Measurements from ENCODE around the gene ASS1.

ASS1 gene

DNA sequence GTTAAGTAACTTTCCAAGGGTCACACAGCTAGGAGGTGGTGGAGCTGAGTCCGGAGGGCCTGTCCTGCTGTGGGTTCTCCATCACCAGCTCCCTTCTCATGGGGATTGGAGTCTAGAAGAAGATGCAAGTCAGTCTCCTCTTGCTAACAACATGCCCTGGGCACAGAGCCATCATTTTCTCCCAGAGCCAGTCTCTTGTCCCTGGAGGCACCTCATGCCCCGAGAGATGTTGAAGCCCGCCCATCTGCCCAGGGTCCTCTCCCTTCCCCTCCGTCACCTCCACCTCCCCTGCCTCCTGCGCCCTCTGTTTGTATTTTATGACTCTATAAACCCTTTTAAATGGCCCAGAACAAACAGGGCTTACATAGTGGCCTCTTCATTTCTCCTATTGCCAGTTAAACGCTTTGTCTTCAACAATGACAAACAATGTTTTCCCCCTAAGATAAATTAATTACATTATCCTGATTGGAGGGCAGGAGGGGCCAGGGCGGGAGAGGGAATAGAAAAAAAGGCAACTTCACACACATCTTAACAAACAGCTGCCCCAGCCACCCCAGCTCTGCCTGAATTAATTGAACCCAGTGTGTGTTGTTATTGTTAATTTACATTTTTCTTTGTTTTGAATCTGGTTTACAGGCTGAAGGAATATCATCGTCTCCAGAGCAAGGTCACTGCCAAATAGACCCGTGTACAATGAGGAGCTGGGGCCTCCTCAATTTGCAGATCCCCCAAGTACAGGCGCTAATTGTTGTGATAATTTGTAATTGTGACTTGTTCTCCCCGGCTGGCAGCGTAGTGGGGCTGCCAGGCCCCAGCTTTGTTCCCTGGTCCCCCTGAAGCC, 55.8 kb downstream of the ASS1 start (continued):
- TF ChIP-seq, protein P1, sequence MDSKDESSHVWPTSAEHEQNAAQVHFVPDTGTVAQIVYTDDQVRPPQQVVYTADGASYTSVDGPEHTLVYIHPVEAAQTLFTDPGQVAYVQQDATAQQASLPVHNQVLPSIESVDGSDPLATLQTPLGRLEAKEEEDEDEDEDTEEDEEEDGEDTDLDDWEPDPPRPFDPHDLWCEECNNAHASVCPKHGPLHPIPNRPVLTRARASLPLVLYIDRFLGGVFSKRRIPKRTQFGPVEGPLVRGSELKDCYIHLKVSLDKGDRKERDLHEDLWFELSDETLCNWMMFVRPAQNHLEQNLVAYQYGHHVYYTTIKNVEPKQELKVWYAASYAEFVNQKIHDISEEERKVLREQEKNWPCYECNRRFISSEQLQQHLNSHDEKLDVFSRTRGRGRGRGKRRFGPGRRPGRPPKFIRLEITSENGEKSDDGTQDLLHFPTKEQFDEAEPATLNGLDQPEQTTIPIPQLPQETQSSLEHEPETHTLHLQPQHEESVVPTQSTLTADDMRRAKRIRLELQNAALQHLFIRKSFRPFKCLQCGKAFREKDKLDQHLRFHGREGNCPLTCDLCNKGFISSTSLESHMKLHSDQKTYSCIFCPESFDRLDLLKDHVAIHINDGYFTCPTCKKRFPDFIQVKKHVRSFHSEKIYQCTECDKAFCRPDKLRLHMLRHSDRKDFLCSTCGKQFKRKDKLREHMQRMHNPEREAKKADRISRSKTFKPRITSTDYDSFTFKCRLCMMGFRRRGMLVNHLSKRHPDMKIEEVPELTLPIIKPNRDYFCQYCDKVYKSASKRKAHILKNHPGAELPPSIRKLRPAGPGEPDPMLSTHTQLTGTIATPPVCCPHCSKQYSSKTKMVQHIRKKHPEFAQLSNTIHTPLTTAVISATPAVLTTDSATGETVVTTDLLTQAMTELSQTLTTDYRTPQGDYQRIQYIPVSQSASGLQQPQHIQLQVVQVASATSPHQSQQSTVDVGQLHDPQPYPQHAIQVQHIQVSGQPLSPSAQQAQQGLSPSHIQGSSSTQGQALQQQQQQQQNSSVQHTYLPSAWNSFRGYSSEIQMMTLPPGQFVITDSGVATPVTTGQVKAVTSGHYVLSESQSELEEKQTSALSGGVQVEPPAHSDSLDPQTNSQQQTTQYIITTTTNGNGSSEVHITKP (tag by site-specific recombination; IDR thresholded peaks at IDR 0.05), result no peak
- TF ChIP-seq SCRT1 (tag by site-specific recombination; IDR thresholded peaks at IDR 0.05; ENCODE audit: borderline replicate concordance) (no peak), ZNF121 (tag by site-specific recombination; IDR thresholded peaks at IDR 0.05) (no peak), SP7 (tag by site-specific recombination; IDR thresholded peaks at IDR 0.05) (peak; percentile 51), MYNN (tag by site-specific recombination; IDR thresholded peaks at IDR 0.05; ENCODE audit: borderline replicate concordance) (no peak), ZFP41 (tag by site-specific recombination; IDR thresholded peaks at IDR 0.05; ENCODE audit: borderline replicate concordance) (no peak), ZNF157 (tag by site-specific recombination; IDR thresholded peaks at IDR 0.05) (no peak), ZNF792 (tag by site-specific recombination; IDR thresholded peaks at IDR 0.05) (no peak), HOXC10 (CRISPR knock-in tag; IDR thresholded peaks at IDR 0.05) (no peak), ZNF23 (tag by site-specific recombination; IDR thresholded peaks at IDR 0.05; ENCODE audit: borderline replicate concordance) (no peak), ZNF549 (tag by site-specific recombination; IDR thresholded peaks at IDR 0.05) (no peak), RBAK (tag by site-specific recombination; IDR thresholded peaks at IDR 0.05) (no peak), ZNF558 (tag by site-specific recombination; IDR thresholded peaks at IDR 0.05) (no peak), FEZF1 (tag by site-specific recombination; IDR thresholded peaks at IDR 0.05) (peak; percentile 79), ZNF626 (tag by site-specific recombination; IDR thresholded peaks at IDR 0.05) (no peak), SETDB1 (IDR thresholded peaks at IDR 0.05; ENCODE audit: insufficient read length, low read length) (no peak), ZNF16 (tag by site-specific recombination; IDR thresholded peaks at IDR 0.05; ENCODE audit: low read depth) (no peak)
- TF ChIP-seq, protein P2, sequence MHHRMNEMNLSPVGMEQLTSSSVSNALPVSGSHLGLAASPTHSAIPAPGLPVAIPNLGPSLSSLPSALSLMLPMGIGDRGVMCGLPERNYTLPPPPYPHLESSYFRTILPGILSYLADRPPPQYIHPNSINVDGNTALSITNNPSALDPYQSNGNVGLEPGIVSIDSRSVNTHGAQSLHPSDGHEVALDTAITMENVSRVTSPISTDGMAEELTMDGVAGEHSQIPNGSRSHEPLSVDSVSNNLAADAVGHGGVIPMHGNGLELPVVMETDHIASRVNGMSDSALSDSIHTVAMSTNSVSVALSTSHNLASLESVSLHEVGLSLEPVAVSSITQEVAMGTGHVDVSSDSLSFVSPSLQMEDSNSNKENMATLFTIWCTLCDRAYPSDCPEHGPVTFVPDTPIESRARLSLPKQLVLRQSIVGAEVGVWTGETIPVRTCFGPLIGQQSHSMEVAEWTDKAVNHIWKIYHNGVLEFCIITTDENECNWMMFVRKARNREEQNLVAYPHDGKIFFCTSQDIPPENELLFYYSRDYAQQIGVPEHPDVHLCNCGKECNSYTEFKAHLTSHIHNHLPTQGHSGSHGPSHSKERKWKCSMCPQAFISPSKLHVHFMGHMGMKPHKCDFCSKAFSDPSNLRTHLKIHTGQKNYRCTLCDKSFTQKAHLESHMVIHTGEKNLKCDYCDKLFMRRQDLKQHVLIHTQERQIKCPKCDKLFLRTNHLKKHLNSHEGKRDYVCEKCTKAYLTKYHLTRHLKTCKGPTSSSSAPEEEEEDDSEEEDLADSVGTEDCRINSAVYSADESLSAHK (tag by site-specific recombination; IDR thresholded peaks at IDR 0.05), result peak; percentile 73

DNA sequence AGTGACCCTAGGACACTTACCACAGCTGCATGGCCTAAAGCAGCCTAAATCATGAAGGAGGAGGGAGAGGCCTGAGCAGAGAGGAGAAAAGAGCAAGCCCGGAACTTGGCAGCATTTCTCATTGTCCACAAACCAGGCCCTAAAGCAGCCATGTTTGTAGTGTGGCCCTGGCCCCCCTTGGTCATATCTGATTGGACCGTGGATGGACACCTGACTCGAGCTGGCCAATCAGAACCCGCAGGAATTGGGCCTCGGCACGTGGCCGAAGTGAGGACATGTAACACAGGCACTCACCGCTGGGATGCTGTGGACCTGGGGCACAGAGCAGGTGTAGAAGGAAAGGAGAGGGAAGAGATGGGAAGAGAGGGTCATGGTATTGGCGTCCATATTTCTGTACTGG, 56.9 kb downstream of the ASS1 start:
- peaks cover 4% of the 10 kb centered on the region; the same call in 1 of the 2 replicates for H3K4me1 ChIP-seq (ENCODE audit: control insufficient read depth, insufficient read depth, low read length)
- H3K27ac ChIP-seq (ENCODE audit: extremely low read depth, low read depth, low read length), result no peak overlapping the region
- CTCF ChIA-PET, result interaction anchor here (0.7 to 1.0 kb wide), 2 partner anchors 42 to 184 kb away, joined by 3 read pairs; no protein-coding TSS in a partner anchor
- no peaks in the 10 kb centered on the region for H3K9me3 ChIP-seq (ENCODE audit: control insufficient read depth, insufficient read depth, low read depth, low read length)
- POLR2A ChIA-PET, result interaction anchor here (1.1 to 1.3 kb wide), 2 partner anchors 78 to 92 kb away, joined by 3 to 7 read pairs; partner anchors contain the start of gene FUBP3
- H3K36me3 ChIP-seq (ENCODE audit: control insufficient read depth in 2 of 2, insufficient read depth in 1 of 2, low read length in 2 of 2), result peaks cover 0 to 8% of the 10 kb centered on the region in 2 experiments; a peak in 1 of 3 replicates
- no peak overlapping the region for H3K4me3 ChIP-seq (ENCODE audit: low read depth, low read length)
- TF ChIP-seq ZNF561 (tag by site-specific recombination; IDR thresholded peaks at IDR 0.05; ENCODE audit: borderline replicate concordance) (no peak), KLF7 (tag by site-specific recombination; IDR thresholded peaks at IDR 0.05; ENCODE audit: borderline replicate concordance) (no peak), ZNF629 (tag by site-specific recombination; IDR thresholded peaks at IDR 0.05) (no peak), BCL11A (tag by site-specific recombination; IDR thresholded peaks at IDR 0.05; ENCODE audit: low read depth) (no peak), ZNF169 (tag by site-specific recombination; IDR thresholded peaks at IDR 0.05) (no peak), SCRT1 (tag by site-specific recombination; IDR thresholded peaks at IDR 0.05; ENCODE audit: borderline replicate concordance) (no peak), PRDM1 (tag by site-specific recombination; IDR thresholded peaks at IDR 0.05) (no peak)
- TF ChIP-seq, protein P3, sequence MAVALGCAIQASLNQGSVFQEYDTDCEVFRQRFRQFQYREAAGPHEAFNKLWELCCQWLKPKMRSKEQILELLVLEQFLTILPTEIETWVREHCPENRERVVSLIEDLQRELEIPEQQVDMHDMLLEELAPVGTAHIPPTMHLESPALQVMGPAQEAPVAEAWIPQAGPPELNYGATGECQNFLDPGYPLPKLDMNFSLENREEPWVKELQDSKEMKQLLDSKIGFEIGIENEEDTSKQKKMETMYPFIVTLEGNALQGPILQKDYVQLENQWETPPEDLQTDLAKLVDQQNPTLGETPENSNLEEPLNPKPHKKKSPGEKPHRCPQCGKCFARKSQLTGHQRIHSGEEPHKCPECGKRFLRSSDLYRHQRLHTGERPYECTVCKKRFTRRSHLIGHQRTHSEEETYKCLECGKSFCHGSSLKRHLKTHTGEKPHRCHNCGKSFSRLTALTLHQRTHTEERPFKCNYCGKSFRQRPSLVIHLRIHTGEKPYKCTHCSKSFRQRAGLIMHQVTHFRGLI (tag by site-specific recombination; IDR thresholded peaks at IDR 0.05), result no peak
- TF ChIP-seq, protein P4, sequence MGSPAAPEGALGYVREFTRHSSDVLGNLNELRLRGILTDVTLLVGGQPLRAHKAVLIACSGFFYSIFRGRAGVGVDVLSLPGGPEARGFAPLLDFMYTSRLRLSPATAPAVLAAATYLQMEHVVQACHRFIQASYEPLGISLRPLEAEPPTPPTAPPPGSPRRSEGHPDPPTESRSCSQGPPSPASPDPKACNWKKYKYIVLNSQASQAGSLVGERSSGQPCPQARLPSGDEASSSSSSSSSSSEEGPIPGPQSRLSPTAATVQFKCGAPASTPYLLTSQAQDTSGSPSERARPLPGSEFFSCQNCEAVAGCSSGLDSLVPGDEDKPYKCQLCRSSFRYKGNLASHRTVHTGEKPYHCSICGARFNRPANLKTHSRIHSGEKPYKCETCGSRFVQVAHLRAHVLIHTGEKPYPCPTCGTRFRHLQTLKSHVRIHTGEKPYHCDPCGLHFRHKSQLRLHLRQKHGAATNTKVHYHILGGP (tag by site-specific recombination; IDR thresholded peaks at IDR 0.05), result no peak
